ENCODE measurements around the gene RYR1. TPM values are rescaled to one million over a fixed set of nuclear protein-coding genes. Genes with fewer than 3 reads are reported as not detected.
"Not testable (repeated sequence)": the region's sequence is repeated elsewhere in the genome, so short reads cannot be mapped to it uniquely, and the experiment has no call there.

Gene RYR1
- total RNA-seq, 1 donor from 2014 or later = 231 TPM

- DNase-seq = no peak
These were observed 33.1 kb upstream of the RYR1 start for GRCh38 chr19:38400361-38400760.

DNA sequence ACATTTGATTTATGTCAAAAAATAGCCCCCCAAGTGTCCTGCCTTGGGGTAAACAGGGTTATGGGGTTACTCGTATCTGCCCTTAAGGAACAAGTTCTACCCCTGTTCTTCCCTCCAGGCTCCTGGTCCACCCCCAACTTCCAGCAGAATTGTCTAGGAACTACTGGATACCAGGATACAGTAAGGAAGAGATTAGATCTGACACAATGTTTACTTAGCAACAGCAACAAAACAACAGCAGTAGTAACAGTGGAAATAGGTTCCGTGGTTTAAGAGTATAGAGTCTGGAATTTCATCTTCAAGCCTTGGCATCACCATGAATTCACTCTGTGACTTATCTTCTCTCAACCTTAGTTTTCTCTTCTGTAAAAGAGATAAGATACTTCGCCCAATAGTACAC lies 32.3 kb upstream of the RYR1 start:
- no peak for DNase-seq

DNA sequence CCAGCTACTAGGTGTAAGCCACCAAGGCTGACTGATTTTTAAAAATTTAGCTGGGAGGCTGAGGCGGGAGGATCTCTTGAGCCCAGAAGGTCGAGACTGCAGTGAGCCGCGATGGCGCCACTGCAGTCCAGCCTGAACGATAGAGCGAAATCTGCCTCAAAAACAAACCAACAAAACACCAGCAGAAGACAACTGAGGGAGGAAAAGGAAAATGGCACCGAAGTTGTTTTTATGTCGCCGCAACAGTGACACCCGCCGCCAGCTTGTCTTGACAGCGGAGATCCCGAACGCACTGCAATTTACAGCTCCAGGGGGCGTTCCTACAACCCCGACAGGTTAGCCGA lies 30.9 kb upstream of the RYR1 start:
- DNase-seq = no peak

GRCh38 chr19:38402967-38403674 lies 30.4 kb upstream of the RYR1 start, which contains the start of gene FAM98C:
Gene FAM98C (plus strand): TSS chr19:38403093. CDS start chr19:38403154, 61 bp downstream.
- peak; percentile 99 for DNase-seq

DNA sequence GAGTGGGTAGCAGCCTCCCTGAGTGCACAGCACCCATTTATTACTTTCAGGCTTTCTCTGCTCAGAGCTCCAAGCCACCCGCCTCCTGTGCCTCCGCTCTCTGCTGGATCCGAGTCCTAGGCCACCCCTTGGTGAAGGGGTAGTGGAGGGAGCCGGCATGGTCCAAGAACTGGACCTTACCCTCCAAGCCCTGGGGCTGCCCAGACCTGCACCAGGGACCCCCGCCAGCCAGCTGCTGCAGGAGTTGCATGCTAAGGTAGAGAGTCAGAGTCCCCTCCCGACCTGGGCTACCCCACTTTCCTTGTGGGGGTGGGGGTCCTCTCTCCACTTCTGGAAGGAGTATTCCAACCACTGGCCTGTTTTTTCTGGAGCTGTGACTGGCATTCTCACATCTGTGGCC lies 28.6 kb upstream of the RYR1 start:
- DNase-seq = no peak

DNA sequence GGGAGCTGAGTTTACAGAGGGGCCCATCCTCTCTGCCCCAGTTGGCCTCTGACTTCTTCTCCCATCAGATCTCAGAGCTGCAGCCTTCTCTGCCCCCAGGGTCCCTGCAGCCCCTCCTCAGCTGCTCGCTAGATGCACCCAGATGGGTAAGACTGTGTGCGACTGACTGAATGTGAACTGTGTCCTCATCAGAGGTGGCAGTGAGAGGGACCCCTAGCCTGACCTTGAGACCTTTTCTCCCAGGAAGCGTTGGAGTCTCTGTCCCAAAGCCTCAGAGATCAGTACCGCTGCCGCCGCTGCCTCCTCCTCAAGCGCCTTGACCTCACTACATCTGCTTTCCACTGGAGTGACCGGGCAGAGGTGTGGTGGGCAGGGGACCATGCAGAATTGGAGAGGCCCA lies 28.2 kb upstream of the RYR1 start:
- DNase-seq = no peak

DNA sequence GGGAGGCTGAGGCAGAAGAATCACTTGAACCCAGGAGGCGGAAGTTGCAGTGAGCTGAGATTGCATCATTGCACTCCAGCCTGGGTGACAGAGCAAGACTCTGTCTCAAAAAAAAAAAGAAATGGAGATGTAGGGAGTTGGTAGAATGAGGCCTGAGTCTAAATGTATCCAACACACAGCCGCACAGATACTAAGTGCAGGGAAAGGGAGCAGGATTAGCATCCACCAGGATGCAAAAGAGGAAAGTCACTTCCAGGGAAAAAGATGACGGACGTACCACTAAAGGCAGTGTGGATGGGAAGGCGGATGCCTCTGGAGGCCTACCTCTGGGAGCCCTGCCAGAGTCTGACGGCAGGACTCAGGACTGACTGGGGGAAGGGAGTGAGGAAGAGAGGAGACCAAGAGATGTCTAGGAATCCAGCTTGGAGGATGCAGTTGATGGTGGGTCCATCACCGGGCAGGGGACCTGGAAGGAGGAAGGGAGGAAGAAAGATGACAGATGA lies 23.8 kb upstream of the RYR1 start:
- DNase-seq = peak; percentile 60

DNA sequence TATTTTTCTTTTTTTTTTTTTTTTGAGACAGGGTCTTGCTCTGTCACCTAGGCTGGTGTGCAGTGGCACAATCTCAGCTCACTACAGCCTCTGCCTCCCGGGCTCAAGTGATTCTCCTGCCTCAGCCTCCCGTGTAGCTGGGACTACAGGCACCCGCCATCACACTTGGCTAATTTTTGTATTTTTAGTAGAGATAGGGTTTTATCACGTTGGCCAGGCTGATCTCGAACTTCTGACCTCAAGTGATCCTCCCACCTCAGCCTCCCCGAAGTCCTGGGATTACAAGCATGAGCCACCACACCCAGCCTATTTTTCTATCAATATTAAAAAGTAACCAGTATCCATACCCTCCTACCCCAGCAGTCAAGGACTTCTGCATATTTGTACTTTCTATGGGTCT lies 23.1 kb upstream of the RYR1 start:
- not testable (repeated sequence) for DNase-seq

GRCh38 chr19:38411041-38411712 lies 22.3 kb upstream of the RYR1 start:
- no peak for DNase-seq

- DNase-seq = not testable (repeated sequence)
These were observed 21.6 kb upstream of the RYR1 start for GRCh38 chr19:38411898-38412297.

DNA sequence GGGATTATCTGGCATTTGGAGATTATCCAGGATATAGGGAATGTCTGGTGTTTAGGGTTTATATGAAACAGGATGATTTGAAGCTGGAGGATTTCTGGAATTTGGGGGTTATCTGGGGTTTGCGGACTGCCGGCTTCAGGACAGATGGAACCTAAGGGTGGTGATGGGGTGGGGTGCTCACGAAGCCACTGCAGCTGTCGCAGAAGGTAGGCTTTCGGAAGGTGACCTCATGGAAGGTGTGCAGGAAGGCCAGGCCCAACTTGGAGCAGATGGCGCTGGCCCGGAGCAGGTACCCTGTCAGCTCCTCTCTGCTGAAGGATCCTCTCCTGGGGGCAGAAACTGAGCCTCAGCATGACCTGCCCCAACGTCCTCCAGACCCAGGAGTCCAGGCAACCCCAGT lies 21.0 kb upstream of the RYR1 start:
- no peak for DNase-seq

- no peak for DNase-seq
These were observed 20.5 kb upstream of the RYR1 start for GRCh38 chr19:38412961-38413360.

DNA sequence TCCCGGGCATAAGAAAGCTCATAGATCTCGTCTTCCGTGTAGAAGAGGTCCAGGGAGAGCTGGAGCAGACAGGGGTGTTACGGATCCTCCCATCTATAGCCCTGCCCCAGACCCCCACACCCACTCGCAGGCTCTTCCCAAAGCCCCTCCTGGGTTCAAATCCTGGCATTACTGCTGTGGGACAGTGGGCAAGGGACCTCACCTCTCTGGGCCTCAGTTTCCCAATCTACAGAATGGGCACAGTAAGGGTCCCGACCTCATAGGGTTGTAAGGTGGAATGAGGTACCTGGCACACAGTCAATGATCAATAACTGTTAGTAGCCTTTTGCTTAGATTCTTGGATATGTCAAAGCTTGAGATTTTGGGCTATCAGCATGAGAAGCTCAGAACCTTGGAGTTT lies 20.1 kb upstream of the RYR1 start:
- DNase-seq = no peak

DNA sequence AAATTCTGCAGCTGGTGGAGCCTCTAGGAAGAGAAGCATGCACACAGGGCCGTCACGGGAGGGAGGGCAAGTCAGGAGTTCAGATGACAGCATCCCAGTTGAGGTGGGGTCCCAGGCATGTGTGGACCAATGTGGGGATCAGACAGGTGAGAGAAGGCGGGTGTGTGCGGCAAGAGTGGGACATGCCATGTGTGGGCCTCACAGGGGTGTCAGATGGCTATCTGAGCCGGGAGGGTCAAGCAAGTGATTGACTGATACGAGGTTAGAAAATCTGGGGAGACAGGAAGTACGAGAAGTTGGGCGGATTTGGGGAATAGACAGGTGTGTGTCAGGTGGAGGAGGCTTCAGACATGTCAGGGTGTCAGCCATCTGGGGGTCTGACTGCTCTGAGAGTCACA lies 16.3 kb upstream of the RYR1 start:
- no peak for DNase-seq

GRCh38 chr19:38417544-38418506 lies 15.7 kb upstream of the RYR1 start:
- peak; percentile 39 for DNase-seq

GRCh38 chr19:38420935-38421334 lies 12.6 kb upstream of the RYR1 start:
- DNase-seq = no peak

DNA sequence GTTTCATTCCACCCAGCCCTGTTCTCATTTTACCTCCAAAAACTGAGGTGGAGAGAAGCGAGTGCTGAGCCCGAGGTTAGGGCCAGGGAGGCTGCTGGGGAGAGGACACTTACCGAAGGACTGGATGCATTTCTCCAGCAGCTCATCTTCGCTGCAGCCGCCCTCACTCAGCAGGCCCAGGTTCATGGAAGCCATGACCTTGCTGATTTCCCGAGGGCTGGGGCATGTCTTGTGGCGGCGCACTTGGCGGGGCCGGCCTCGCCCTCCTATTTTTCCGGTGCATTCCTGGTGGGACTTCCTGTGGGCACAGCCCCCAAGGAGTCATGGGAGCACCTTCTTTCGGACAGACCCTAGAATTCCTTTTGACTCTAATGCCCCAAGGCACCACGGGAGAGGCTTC lies 11.6 kb upstream of the RYR1 start:
- no peak for DNase-seq

DNA sequence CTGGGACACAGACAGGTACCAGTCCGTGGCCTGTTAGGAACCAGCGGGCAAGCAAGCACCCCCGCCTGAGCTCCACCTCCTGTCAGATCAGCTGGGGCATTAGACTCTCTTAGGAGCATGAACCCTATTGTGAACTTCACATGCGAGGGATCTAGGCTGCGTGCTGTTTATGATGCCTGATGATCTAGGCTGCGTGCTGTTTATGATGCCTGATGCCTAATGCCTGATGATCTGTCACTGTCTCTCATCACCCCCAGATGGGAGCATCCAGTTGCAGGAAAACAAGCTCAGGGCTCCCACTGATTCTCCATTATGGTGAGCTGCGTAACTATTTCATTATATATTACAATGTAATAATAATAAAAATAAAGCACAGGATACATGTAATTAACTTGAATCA lies 11.1 kb upstream of the RYR1 start:
- no peak for DNase-seq

GRCh38 chr19:38424272-38424671 lies 9.2 kb upstream of the RYR1 start:
- DNase-seq = no peak

- DNase-seq = no peak
These were observed 8.2 kb upstream of the RYR1 start for GRCh38 chr19:38425222-38425809.

- DNase-seq = no peak
These were observed 7.6 kb upstream of the RYR1 start, which contains the start of gene RASGRP4 for GRCh38 chr19:38425810-38426466. Gene RASGRP4 (minus strand): TSS chr19:38426219. CDS start chr19:38426091, 128 bp downstream.
